Measurements from ENCODE around the gene SNX18. TPM values are rescaled to one million over a fixed set of nuclear protein-coding genes. Genes with fewer than 3 reads are reported as not detected.

The SNX18 gene
- total and polyA plus RNA-seq, 2 of the 4 experiments (the other 2 are of a cell fraction), result 31.2 to 50.0 TPM

GRCh38 chr5:54577937-54578653 is 60.5 kb downstream of the SNX18 start:
- no peak overlapping the region for H4K8ac ChIP-seq (ENCODE audit: low read depth in 2 of 2, low read length in 2 of 2)
- no peak for DNase-seq
- TF ChIP-seq BHLHE40 (IDR thresholded peaks at IDR 0.05; ENCODE audit: low read depth, low read length) (no peak), ELK1 (IDR thresholded peaks at IDR 0.05; ENCODE audit: borderline replicate concordance, low read depth, low read length) (no peak), SMC3 (IDR thresholded peaks at IDR 0.05; ENCODE audit: low read depth, low read length) (no peak), RFX5 (IDR thresholded peaks at IDR 0.05; ENCODE audit: low read depth, low read length) (no peak), MXI1 (IDR thresholded peaks at IDR 0.05; ENCODE audit: borderline replicate concordance, low read depth, low read length) (no peak), CHD1 (IDR thresholded peaks at IDR 0.05; ENCODE audit: low read depth, low read length) (no peak), RCOR1 (IDR thresholded peaks at IDR 0.05; ENCODE audit: insufficient replicate concordance, low read length) (no peak), POLR2A (IDR thresholded peaks at IDR 0.05; ENCODE audit: low read depth, low read length) (no peak), USF2 (IDR thresholded peaks at IDR 0.05; ENCODE audit: low read depth, low read length) (no peak), FOS (IDR thresholded peaks at IDR 0.05; ENCODE audit: low read depth, low read length) (no peak), RAD21 (IDR thresholded peaks at IDR 0.05; ENCODE audit: low read length) (no peak), NFE2L2 (IDR thresholded peaks at IDR 0.05; ENCODE audit: low read depth, low read length) (no peak), CEBPB (IDR thresholded peaks at IDR 0.05; ENCODE audit: low read depth, low read length) (no peak), CTCF (conservative IDR thresholded peaks at IDR 0.05; ENCODE audit: low read depth, low read length) (no peak), MAZ (IDR thresholded peaks at IDR 0.05; ENCODE audit: borderline replicate concordance, low read depth, low read length) (no peak), MAFK (IDR thresholded peaks at IDR 0.05; ENCODE audit: low read depth, low read length) (no peak)
- dilution Hi-C loops (cut with HindIII; ENCODE audit: low sequenced_read_pairs, unreplicated experiment) (no loop called here), in situ Hi-C loops (cut with MboI; ENCODE audit: low sequenced_read_pairs) (no loop called here), intact Hi-C loops (cut with micrococcal nuclease) (no loop called here)
- H3K4me1 ChIP-seq (ENCODE audit: control insufficient read depth, insufficient read depth, low read length), result peaks cover 16% of the 10 kb centered on the region
- H3K79me1 ChIP-seq (ENCODE audit: low read depth in 1 of 2, low read length in 2 of 2), result 0 out of 4 replicates have a peak, but pooled peaks cover 0 to 6% of the 10 kb centered on the region in 2 experiments
- H2BK20ac ChIP-seq (ENCODE audit: low read depth, low read length), result no peak overlapping the region
- no peak overlapping the region for H3K56ac ChIP-seq (ENCODE audit: extremely low read depth, insufficient read depth, low read length)
- no peak overlapping the region for H2BK5ac ChIP-seq (ENCODE audit: low read depth, low read length, poor library complexity, severe bottlenecking)
- H2AFZ ChIP-seq (replicated peaks; ENCODE audit: low read length, poor library complexity), result no peak overlapping the region
- no TSS peak for BruUV-seq (replicated peaks)
- ChIA-PET POLR2A (ENCODE audit: unreplicated experiment) (no interaction called here), CTCF (no interaction called here)
- no peaks in the 10 kb centered on the region for H3K9me3 ChIP-seq (ENCODE audit: control insufficient read depth, insufficient read depth, low read length)
- H2BK120ac ChIP-seq (ENCODE audit: low read depth, low read length), result no peak overlapping the region
- no peak overlapping the region for H2AK9ac ChIP-seq (replicated peaks; ENCODE audit: low read depth, low read length, poor library complexity)
- H3K9me1 ChIP-seq (ENCODE audit: insufficient read depth, low read length), result peaks cover 7% of the 10 kb centered on the region
- no peak overlapping the region for H3K14ac ChIP-seq (replicated peaks; ENCODE audit: low read depth, low read length)
- no peak overlapping the region for H3K18ac ChIP-seq (ENCODE audit: low read depth, low read length)
- no peak overlapping the region for H4K91ac ChIP-seq (ENCODE audit: insufficient read depth, low read depth, low read length)
- no peak overlapping the region for H2BK15ac ChIP-seq (ENCODE audit: low read depth, low read length)
- H4K20me1 ChIP-seq (ENCODE audit: insufficient read depth, low read length), result no peaks in the 10 kb centered on the region
- no peak overlapping the region; the same call in 1 of the 2 replicates for H2AK5ac ChIP-seq (ENCODE audit: low read depth, low read length)
- no peak overlapping the region for H3K4ac ChIP-seq (ENCODE audit: low read depth, low read length)
- H3K23ac ChIP-seq (ENCODE audit: low read depth, low read length), result no peak overlapping the region
- H3K9ac ChIP-seq (ENCODE audit: low read depth, low read length), result no peak overlapping the region
- H3K4me3 ChIP-seq (ENCODE audit: insufficient read depth, low read depth, low read length), result no peak overlapping the region
- ATAC-seq (ENCODE audit: low read depth), result no peak
- H3K4me2 ChIP-seq (ENCODE audit: low read depth, low read length), result no peak overlapping the region
- H3K36me3 ChIP-seq (ENCODE audit: control insufficient read depth, insufficient read depth, low read length), result no peaks in the 10 kb centered on the region
- H3K27me3 ChIP-seq (ENCODE audit: control insufficient read depth, insufficient read depth, low read length), result no peaks in the 10 kb centered on the region
- H4K5ac ChIP-seq (ENCODE audit: low read depth, low read length), result no peak overlapping the region
- no peak overlapping the region for H3K27ac ChIP-seq (ENCODE audit: insufficient read depth, low read length)
- 80% methylated on average over 1 of the region's 7 CpGs; no CpG with 5 or more reads in 1 of the 2 experiments for WGBS, 2 experiments (ENCODE audit: extremely low coverage in 2 of 2, insufficient read length in 1 of 2)
